Measurements from ENCODE around the gene ALDH1A2.

ALDH1A2 gene

DNA sequence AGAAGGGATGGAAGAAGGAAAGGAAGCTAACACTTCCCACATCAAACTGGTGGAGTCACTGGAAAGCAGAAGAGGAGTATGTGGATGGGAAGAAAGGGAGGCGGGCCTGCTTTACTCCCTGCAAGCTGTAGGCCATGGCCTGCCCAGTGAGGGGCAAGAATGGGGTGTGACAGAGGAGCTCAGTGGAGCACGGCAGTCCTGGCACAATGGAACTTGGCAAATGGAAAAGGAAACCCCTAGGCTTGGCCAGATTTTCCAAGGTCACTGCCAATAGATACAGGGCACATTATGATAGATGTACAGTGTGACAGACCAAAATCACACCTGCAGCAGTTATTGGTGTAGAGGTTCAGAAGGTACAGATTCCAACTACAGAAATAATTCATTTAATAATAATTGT lies 111.6 kb downstream of the ALDH1A2 start:
- TF ChIP-seq FOXP2 (optimal IDR thresholded peaks at IDR 0.05; ENCODE audit: borderline replicate concordance, extremely low read depth, extremely low read length, insufficient read depth) = no peak
- no peak for TF ChIP-seq TAF1 (IDR thresholded peaks at IDR 0.05; ENCODE audit: borderline replicate concordance, insufficient read depth, low read length)
- TF ChIP-seq, protein P1, sequence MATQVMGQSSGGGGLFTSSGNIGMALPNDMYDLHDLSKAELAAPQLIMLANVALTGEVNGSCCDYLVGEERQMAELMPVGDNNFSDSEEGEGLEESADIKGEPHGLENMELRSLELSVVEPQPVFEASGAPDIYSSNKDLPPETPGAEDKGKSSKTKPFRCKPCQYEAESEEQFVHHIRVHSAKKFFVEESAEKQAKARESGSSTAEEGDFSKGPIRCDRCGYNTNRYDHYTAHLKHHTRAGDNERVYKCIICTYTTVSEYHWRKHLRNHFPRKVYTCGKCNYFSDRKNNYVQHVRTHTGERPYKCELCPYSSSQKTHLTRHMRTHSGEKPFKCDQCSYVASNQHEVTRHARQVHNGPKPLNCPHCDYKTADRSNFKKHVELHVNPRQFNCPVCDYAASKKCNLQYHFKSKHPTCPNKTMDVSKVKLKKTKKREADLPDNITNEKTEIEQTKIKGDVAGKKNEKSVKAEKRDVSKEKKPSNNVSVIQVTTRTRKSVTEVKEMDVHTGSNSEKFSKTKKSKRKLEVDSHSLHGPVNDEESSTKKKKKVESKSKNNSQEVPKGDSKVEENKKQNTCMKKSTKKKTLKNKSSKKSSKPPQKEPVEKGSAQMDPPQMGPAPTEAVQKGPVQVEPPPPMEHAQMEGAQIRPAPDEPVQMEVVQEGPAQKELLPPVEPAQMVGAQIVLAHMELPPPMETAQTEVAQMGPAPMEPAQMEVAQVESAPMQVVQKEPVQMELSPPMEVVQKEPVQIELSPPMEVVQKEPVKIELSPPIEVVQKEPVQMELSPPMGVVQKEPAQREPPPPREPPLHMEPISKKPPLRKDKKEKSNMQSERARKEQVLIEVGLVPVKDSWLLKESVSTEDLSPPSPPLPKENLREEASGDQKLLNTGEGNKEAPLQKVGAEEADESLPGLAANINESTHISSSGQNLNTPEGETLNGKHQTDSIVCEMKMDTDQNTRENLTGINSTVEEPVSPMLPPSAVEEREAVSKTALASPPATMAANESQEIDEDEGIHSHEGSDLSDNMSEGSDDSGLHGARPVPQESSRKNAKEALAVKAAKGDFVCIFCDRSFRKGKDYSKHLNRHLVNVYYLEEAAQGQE (IDR thresholded peaks at IDR 0.05; ENCODE audit: insufficient read depth in 1 of 2, low read depth in 2 of 2, low read length in 2 of 2) = no peak
- no peak for TF ChIP-seq POLR2AphosphoS5 (IDR thresholded peaks at IDR 0.05; ENCODE audit: low read depth, low read length)
- TF ChIP-seq SIN3A (IDR thresholded peaks at IDR 0.05; ENCODE audit: borderline replicate concordance, insufficient read depth, low read length) = no peak

DNA sequence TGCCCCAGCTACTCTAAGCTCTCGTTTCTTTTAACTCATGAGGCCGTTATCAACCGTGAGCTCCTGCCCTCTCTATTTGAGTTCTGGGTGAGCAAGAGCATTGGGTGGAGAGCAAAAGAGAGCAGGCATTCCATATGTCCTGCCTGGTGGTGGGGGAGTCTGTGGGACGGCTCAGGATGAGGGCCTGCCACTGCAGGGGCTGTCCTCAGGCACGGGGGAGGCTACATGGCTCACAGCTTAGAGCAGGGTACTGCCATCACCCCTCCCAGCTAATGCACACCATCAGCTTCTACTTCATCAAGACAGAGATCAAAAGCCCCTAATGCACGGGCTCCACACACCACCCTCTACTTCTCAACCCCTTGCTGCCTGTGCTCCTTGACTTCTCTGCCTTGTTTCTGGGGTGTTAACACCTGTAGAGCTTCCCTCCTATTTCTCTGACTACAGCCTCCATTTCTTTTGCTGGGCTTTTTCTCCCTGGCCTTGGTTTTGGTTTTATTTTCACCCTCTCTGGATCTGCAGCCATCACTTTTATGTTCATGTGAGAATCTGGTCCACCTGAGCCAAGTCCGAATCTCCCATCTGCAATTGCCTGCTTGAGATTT lies 114.1 kb downstream of the ALDH1A2 start:
- TF ChIP-seq SIN3A (IDR thresholded peaks at IDR 0.05; ENCODE audit: borderline replicate concordance, insufficient read depth, low read length) = no peak
- no peak for TF ChIP-seq FOXP2 (optimal IDR thresholded peaks at IDR 0.05; ENCODE audit: borderline replicate concordance, extremely low read depth, extremely low read length, insufficient read depth)

DNA sequence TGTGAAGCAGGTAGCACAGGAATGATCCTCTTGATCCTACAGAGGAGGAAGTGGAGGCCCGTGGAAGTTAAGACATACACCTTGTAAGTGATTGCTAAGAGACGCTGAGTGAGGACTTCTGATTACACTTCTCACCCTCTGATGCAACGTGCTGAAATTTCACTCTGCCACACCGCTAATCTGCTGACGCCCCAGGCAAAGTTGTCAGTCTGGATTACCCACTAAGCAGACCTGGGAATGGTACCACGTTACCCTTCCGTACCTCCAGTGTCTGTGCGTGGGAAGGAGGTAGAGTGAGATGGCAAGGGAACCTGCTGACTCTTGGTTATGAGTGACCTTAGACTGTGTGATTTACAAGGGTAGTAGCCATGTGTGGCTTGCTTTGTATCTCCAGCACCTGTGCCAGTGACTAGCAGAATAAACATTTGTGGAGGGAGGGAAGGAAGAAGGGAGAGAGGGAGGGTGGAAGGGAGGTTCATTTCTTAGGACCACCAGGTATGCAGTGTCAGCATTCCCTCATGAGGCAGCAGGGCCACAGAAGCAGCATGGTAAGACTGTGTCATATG lies 115.0 kb downstream of the ALDH1A2 start:
- TF ChIP-seq FOXP2 (optimal IDR thresholded peaks at IDR 0.05; ENCODE audit: borderline replicate concordance, extremely low read depth, extremely low read length, insufficient read depth) (no peak), SIN3A (IDR thresholded peaks at IDR 0.05; ENCODE audit: borderline replicate concordance, insufficient read depth, low read length) (no peak), TAF1 (IDR thresholded peaks at IDR 0.05; ENCODE audit: borderline replicate concordance, insufficient read depth, low read length) (no peak), POLR2AphosphoS5 (IDR thresholded peaks at IDR 0.05; ENCODE audit: low read depth, low read length) (no peak)
- TF ChIP-seq, protein P1 (IDR thresholded peaks at IDR 0.05; ENCODE audit: insufficient read depth in 1 of 2, low read depth in 2 of 2, low read length in 2 of 2) = no peak

DNA sequence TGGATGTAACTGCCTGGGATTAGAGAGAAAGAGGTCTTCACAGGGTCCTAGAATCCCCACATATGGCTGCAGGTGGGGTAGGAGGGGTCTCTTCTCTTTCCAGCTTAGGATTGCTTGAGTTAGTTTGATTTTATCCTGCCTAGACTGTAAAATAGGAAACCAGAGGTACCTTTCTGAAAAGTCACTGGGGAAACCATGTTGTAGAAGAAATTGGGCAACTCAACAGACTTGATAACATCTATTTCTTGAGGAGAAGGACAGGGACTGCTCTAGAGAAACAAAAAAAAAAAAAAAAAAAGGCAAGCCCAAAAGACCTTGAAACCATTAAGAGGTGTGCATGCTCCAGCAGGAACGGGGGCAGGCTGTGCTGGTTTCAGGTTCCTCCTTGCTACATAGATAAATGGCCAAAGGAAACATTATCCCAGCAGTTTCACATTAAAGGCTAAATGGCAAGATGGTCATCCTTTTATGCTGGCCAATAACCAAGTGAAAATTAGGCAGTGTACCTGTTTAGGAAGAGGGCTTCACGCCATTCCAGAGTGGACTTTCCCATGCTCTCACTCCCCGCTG lies 116.1 kb downstream of the ALDH1A2 start:
- TF ChIP-seq POLR2AphosphoS5 (IDR thresholded peaks at IDR 0.05; ENCODE audit: low read depth, low read length) (no peak), SIN3A (IDR thresholded peaks at IDR 0.05; ENCODE audit: borderline replicate concordance, insufficient read depth, low read length) (no peak), TAF1 (IDR thresholded peaks at IDR 0.05; ENCODE audit: borderline replicate concordance, insufficient read depth, low read length) (no peak), FOXP2 (optimal IDR thresholded peaks at IDR 0.05; ENCODE audit: borderline replicate concordance, extremely low read depth, extremely low read length, insufficient read depth) (no peak)
- TF ChIP-seq, protein P1 (IDR thresholded peaks at IDR 0.05; ENCODE audit: insufficient read depth in 1 of 2, low read depth in 2 of 2, low read length in 2 of 2) = no peak

DNA sequence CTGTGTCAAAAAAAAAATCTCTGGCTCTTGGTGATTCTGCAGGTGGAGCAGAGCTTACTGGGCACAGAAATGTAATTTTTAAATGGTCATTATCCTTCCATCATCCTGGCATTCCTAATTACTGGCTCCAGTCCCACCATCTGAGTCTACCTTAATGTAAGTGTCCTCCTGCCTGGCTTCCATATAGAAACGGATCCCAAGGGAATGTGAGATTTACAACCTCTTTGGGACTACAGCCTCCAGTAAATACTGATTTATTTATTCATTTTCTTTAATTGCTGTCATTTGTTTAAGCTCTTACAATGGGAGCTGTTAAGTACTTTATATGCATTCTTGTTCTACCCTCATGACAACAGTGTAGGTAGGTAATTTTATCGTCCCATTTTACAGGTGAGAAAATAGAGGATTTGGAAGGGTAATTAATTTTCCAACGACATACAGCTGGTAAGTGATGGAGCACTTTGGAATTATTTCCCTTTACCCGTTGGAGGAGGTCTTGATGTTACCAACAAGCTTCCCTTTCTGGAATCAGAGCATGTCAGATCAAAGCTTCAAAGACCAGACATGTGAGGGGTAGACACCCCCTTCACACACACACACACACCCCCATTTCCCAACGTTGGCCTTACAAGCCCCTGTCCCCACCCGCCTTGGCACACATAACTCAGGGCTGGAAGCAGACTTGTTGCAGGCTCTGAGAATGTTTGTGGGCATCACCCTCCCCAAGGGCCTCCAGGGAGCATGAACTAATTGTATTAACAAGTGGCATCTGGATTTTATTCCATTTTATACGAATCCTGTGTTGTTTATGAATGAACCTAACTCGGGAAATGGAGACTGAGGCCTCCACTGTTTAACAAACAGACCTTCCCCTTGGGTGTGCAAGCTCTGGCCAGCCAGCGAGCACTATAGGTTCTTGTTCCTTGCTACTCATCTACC lies 116.9 kb downstream of the ALDH1A2 start:
- no peak for TF ChIP-seq FOXP2 (optimal IDR thresholded peaks at IDR 0.05; ENCODE audit: borderline replicate concordance, extremely low read depth, extremely low read length, insufficient read depth)
- no peak for TF ChIP-seq SIN3A (IDR thresholded peaks at IDR 0.05; ENCODE audit: borderline replicate concordance, insufficient read depth, low read length)
- TF ChIP-seq TAF1 (IDR thresholded peaks at IDR 0.05; ENCODE audit: borderline replicate concordance, insufficient read depth, low read length) = no peak
- TF ChIP-seq POLR2AphosphoS5 (IDR thresholded peaks at IDR 0.05; ENCODE audit: low read depth, low read length) = no peak
- TF ChIP-seq, protein P1 (IDR thresholded peaks at IDR 0.05; ENCODE audit: insufficient read depth in 1 of 2, low read depth in 2 of 2, low read length in 2 of 2) = no peak

Measured in PFSK-1 (cell line).